ENCODE results near the gene DAPK1. TPM values are rescaled to one million over a fixed set of nuclear protein-coding genes. Genes with fewer than 3 reads are reported as not detected.

Gene DAPK1
- total and polyA plus RNA-seq, 2 donors (not counting 1 experiment from before 2014, with no cell fraction given): 1.7 to 2.8 TPM

- Histone ChIP-seq H4K20me1 (ENCODE audit: control insufficient read depth, insufficient read depth, low read length, poor library complexity, severe bottlenecking) (no peaks in the 10 kb centered on the region), H3K79me2 (ENCODE audit: control insufficient read depth, insufficient read depth, low read length) (no peaks in the 10 kb centered on the region), H3K9me3 (ENCODE audit: control extremely low read depth in 1 of 3, control insufficient read depth in 2 of 3, insufficient read depth in 1 of 3, low read length in 2 of 3) (no peaks in the 10 kb centered on the region), H3K27me3 (replicated peaks in 1 of 4; ENCODE audit: control extremely low read depth in 1 of 4, control insufficient read depth in 3 of 4, insufficient read depth in 4 of 4, low read length in 3 of 4) (no peaks in the 10 kb centered on the region), H3K4me3 (ENCODE audit: control extremely low read depth in 1 of 5, extremely low read depth in 1 of 5, insufficient read depth in 1 of 5, low read depth in 2 of 5, low read length in 4 of 5) (no peak overlapping the region), H3K9ac (ENCODE audit: low read length) (no peak overlapping the region), H3K4me2 (replicated peaks; ENCODE audit: low read depth, low read length, poor library complexity, severe bottlenecking) (no peak overlapping the region), H3K4me1 (ENCODE audit: control insufficient read depth in 2 of 2, insufficient read depth in 2 of 2, low read length in 2 of 2) (no peaks in the 10 kb centered on the region), H3K27ac (ENCODE audit: low read length in 2 of 2) (no peak overlapping the region), H3K36me3 (replicated peaks in 1 of 2; ENCODE audit: control extremely low read depth in 1 of 2, control insufficient read depth in 1 of 2, extremely low read depth in 1 of 2, insufficient read depth in 2 of 2, low read length in 1 of 2) (no peaks in the 10 kb centered on the region), H2AFZ (ENCODE audit: insufficient read depth, low read depth, low read length, poor library complexity, severe bottlenecking) (no peak overlapping the region)
- Mint-ChIP-seq H3K4me1 (no peaks in the 10 kb centered on the region), H3K9me3 (ENCODE audit: insufficient read depth) (no peaks in the 10 kb centered on the region), H3K27ac (no peak overlapping the region), H3K27me3 (peaks cover 15% of the 10 kb centered on the region), H3K4me3 (no peak overlapping the region)
- DNase-seq (no peak), ATAC-seq (ENCODE audit: low read depth) (no peak)
- intact Hi-C loops (cut with micrococcal nuclease): no loop called here
- TF ChIP-seq EZH2 (IDR thresholded peaks at IDR 0.05; ENCODE audit: borderline replicate concordance, insufficient read depth, low read depth, low read length, poor library complexity, severe bottlenecking): no peak
- ChIA-PET CTCF (no interaction called here), POLR2A (no interaction called here)
- 100% methylated on average over 1 of the region's 2 CpGs for WGBS (ENCODE audit: insufficient coverage)
Measured at GRCh38 chr9:87716141-87716540, 218.5 kb downstream of the DAPK1 start.

GRCh38 chr9:87717456-87717855, 219.8 kb downstream of the DAPK1 start:
- H3K27me3 Mint-ChIP-seq: peaks cover 15% of the 10 kb centered on the region
- no peak overlapping the region for H3K27ac ChIP-seq (ENCODE audit: low read length in 2 of 2)

More at GRCh38 chr9:87717456-87717855, 219.8 kb downstream of the DAPK1 start:
- POLR2A ChIA-PET: no interaction called here
- no peak overlapping the region for H2AFZ ChIP-seq (ENCODE audit: insufficient read depth, low read depth, low read length, poor library complexity, severe bottlenecking)
- Mint-ChIP-seq H3K4me3 (no peak overlapping the region), H3K9me3 (ENCODE audit: insufficient read depth) (no peaks in the 10 kb centered on the region), H3K27ac (no peak overlapping the region), H3K4me1 (no peaks in the 10 kb centered on the region)
- no peak for ATAC-seq (ENCODE audit: low read depth)
- H3K4me2 ChIP-seq (replicated peaks; ENCODE audit: low read depth, low read length, poor library complexity, severe bottlenecking): no peak overlapping the region
- no peak for DNase-seq
- no peak overlapping the region for H3K9ac ChIP-seq (ENCODE audit: low read length)
- H3K9me3 ChIP-seq (ENCODE audit: control extremely low read depth in 1 of 3, control insufficient read depth in 2 of 3, insufficient read depth in 1 of 3, low read length in 2 of 3): no peaks in the 10 kb centered on the region
- intact Hi-C loops (cut with micrococcal nuclease): no loop called here
- H3K79me2 ChIP-seq (ENCODE audit: control insufficient read depth, insufficient read depth, low read length): no peaks in the 10 kb centered on the region
- peaks cover 0 to 2% (median 0%) of the 10 kb centered on the region in 4 experiments for H3K27me3 ChIP-seq (replicated peaks in 1 of 4; ENCODE audit: control extremely low read depth in 1 of 4, control insufficient read depth in 3 of 4, insufficient read depth in 4 of 4, low read length in 3 of 4)
- H4K20me1 ChIP-seq (ENCODE audit: control insufficient read depth, insufficient read depth, low read length, poor library complexity, severe bottlenecking): no peaks in the 10 kb centered on the region
- no peaks in the 10 kb centered on the region for H3K36me3 ChIP-seq (replicated peaks in 1 of 2; ENCODE audit: control extremely low read depth in 1 of 2, control insufficient read depth in 1 of 2, extremely low read depth in 1 of 2, insufficient read depth in 2 of 2, low read length in 1 of 2)
- H3K4me3 ChIP-seq (ENCODE audit: control extremely low read depth in 1 of 5, extremely low read depth in 1 of 5, insufficient read depth in 1 of 5, low read depth in 2 of 5, low read length in 4 of 5): no peak overlapping the region
- CTCF ChIA-PET: no interaction called here
- 87% methylated on average over 1 of the region's 1 CpG for WGBS (ENCODE audit: insufficient coverage)
- H3K4me1 ChIP-seq (ENCODE audit: control insufficient read depth in 2 of 2, insufficient read depth in 2 of 2, low read length in 2 of 2): no peaks in the 10 kb centered on the region
- TF ChIP-seq CTCF (IDR thresholded peaks at IDR 0.05) (no peak), EZH2 (IDR thresholded peaks at IDR 0.05; ENCODE audit: borderline replicate concordance, insufficient read depth, low read depth, low read length, poor library complexity, severe bottlenecking) (no peak)
